Natural killer cell (primary cell): ENCODE results near the gene SV2B. TPM values are rescaled to one million over a fixed set of nuclear protein-coding genes. Genes with fewer than 3 reads are reported as not detected.

Source experiments
- ATAC-seq, 3 donors: fragments of 150-1000 bp in 2 of 3; fragments of 200-7000 bp in 1 of 3; cut with Tn5 transposase; 1 replicate in 1 of 3; 2 replicates in 2 of 3; pipeline ENCODE4 v1.10.0; 2021; ENCODE audit warnings: mild to moderate bottlenecking in 2 of 3, moderate library complexity in 2 of 3
- DNase-seq, 2 donors: peaks; one replicate each; pipeline versions ENCODE4 v3.0.0 to v3.0.0-alpha.2; 2013 to 2021; ENCODE audit warnings: mixed read lengths in 1 of 2
- H3K27ac ChIP-seq: one replicate; pipeline ENCODE4 v1.5.1; 2013; ENCODE audit warnings: mild to moderate bottlenecking, low read length
- H3K27me3 ChIP-seq: one replicate; pipeline ENCODE4 v1.6.1; 2013; ENCODE audit warnings: low read length; ENCODE audit not compliant: control insufficient read depth, insufficient read depth
- H3K36me3 ChIP-seq: one replicate; pipeline ENCODE4 v1.6.1; 2013; ENCODE audit warnings: low read length; ENCODE audit not compliant: control insufficient read depth, insufficient read depth
- H3K4me1 ChIP-seq: one replicate; pipeline ENCODE4 v1.6.1; 2013; ENCODE audit warnings: low read length; ENCODE audit not compliant: control insufficient read depth, insufficient read depth
- H3K4me3 ChIP-seq: one replicate; pipeline ENCODE4 v1.5.1; 2013; ENCODE audit warnings: low read length
- H3K9me3 ChIP-seq: one replicate; pipeline ENCODE4 v1.6.1; 2013; ENCODE audit warnings: low read length; ENCODE audit not compliant: control insufficient read depth, insufficient read depth
- H3K27ac Mint-ChIP-seq, 2 donors: one replicate each; pipeline ENCODE4 v1.8.0; 2022; ENCODE audit warnings: mild to moderate bottlenecking in 2 of 2, mixed read lengths in 2 of 2, moderate library complexity in 1 of 2
- H3K27me3 Mint-ChIP-seq, 2 donors: one replicate each; pipeline ENCODE4 v1.8.0; 2022; ENCODE audit warnings: low read depth in 2 of 2, mixed read lengths in 2 of 2
- H3K36me3 Mint-ChIP-seq: one replicate; pipeline ENCODE4 v1.8.0; 2022; ENCODE audit warnings: mixed read lengths
- H3K4me1 Mint-ChIP-seq, 2 donors: one replicate each; pipeline ENCODE4 v1.8.0; 2022; ENCODE audit warnings: mixed read lengths in 2 of 2
- H3K4me3 Mint-ChIP-seq: one replicate; pipeline ENCODE4 v1.8.0; 2022; ENCODE audit warnings: mild to moderate bottlenecking, moderate library complexity, mixed read lengths
- H3K9me3 Mint-ChIP-seq, 2 donors: one replicate each; pipeline ENCODE4 v1.8.0; 2022; ENCODE audit warnings: mixed read lengths in 2 of 2
- CTCF ChIP-seq: fragments of 200-600 bp; IDR thresholded peaks from one replicate; pipeline ENCODE4 v1.8.0; 2022; ENCODE audit warnings: antibody characterized with exemption
- WGBS: methylation state at CpG from one replicate; pipeline ENCODE4 v1.1.7; 2013; ENCODE audit warnings: missing lambda C conversion rate; ENCODE audit not compliant: insufficient coverage; 5-methylcytosine and 5-hydroxymethylcytosine counted together
- intact Hi-C: fragments of 100-400 bp; cut with micrococcal nuclease; formaldehyde crosslinking; loops from one replicate; pipeline ENCODE4 v1.14.2; 2022
- total RNA-seq, 4 donors: library from RNA; stranded (reverse); fragments of 120-200 nt in 1 of 4; gene quantifications; one replicate each; pipeline versions ENCODE4 v1.2.3 to v1.2.4, GENCODE V29; 2013 to 2022

Gene SV2B
- total RNA-seq, 3 donors from 2014 or later (not counting 1 experiment from before 2014, with no cell fraction given), result not detected

GRCh38 chr15:91102546-91103330 is 2.7 kb downstream of the SV2B start:
- Histone ChIP-seq H3K4me3 (no peak overlapping the region), H3K9me3 (no peaks in the 10 kb centered on the region), H3K4me1 (peaks cover 15% of the 10 kb centered on the region), H3K27me3 (peaks cover 41% of the 10 kb centered on the region), H3K36me3 (no peaks in the 10 kb centered on the region), H3K27ac (no peak overlapping the region)
- TF ChIP-seq CTCF, result no peak
- DNase-seq, result no peak
- Mint-ChIP-seq H3K4me1 (peaks cover 21 to 22% of the 10 kb centered on the region in 2 donors), H3K4me3 (no peak overlapping the region), H3K36me3 (peaks cover 5% of the 10 kb centered on the region), H3K9me3 (no peaks in the 10 kb centered on the region), H3K27ac (no peak overlapping the region), H3K27me3 (peaks cover 71 to 84% of the 10 kb centered on the region in 2 donors)
- no peak for ATAC-seq
- intact Hi-C loops, result no loop called here
- WGBS, result 55% methylated on average over 5 of the region's 6 CpGs

- Mint-ChIP-seq H3K27me3 (peaks cover 64 to 82% of the 10 kb centered on the region in 2 donors), H3K4me1 (peaks cover 19 to 20% of the 10 kb centered on the region in 2 donors), H3K4me3 (no peak overlapping the region), H3K27ac (no peak overlapping the region), H3K9me3 (no peaks in the 10 kb centered on the region), H3K36me3 (no peaks in the 10 kb centered on the region)
- TF ChIP-seq CTCF, result no peak
- H3K4me3 ChIP-seq, result no peak overlapping the region
- 100% methylated on average over 1 of the region's 1 CpG for WGBS
- H3K4me1 ChIP-seq, result peaks cover 15% of the 10 kb centered on the region
- ATAC-seq (no peak), DNase-seq (no peak)
- H3K36me3 ChIP-seq, result no peaks in the 10 kb centered on the region
- H3K9me3 ChIP-seq, result no peaks in the 10 kb centered on the region
- intact Hi-C loops, result no loop called here
- peaks cover 33% of the 10 kb centered on the region for H3K27me3 ChIP-seq
- no peak overlapping the region for H3K27ac ChIP-seq
Observed at GRCh38 chr15:91104111-91104510, 4.1 kb downstream of the SV2B start.

GRCh38 chr15:91108421-91108820 is 8.4 kb downstream of the SV2B start:
- Mint-ChIP-seq H3K27me3 (peaks cover 42 to 75% of the 10 kb centered on the region in 2 donors), H3K4me3 (no peak overlapping the region), H3K4me1 (no peaks in the 10 kb centered on the region), H3K36me3 (no peaks in the 10 kb centered on the region), H3K9me3 (no peaks in the 10 kb centered on the region), H3K27ac (no peak overlapping the region)
- DNase-seq, result no peak
- no peak overlapping the region for H3K4me3 ChIP-seq
- no peaks in the 10 kb centered on the region for H3K36me3 ChIP-seq
- TF ChIP-seq CTCF, result no peak
- no peak overlapping the region for H3K27ac ChIP-seq
- intact Hi-C loops, result no loop called here
- ATAC-seq, result no peak
- H3K4me1 ChIP-seq, result no peaks in the 10 kb centered on the region
- H3K9me3 ChIP-seq, result no peaks in the 10 kb centered on the region
- WGBS, result 85% methylated on average over 4 of the region's 4 CpGs
- peaks cover 5% of the 10 kb centered on the region for H3K27me3 ChIP-seq

- Mint-ChIP-seq H3K27me3 (peaks cover 34 to 67% of the 10 kb centered on the region in 2 donors), H3K4me3 (no peak overlapping the region), H3K9me3 (no peaks in the 10 kb centered on the region), H3K4me1 (no peaks in the 10 kb centered on the region), H3K36me3 (no peaks in the 10 kb centered on the region), H3K27ac (no peak overlapping the region)
- Histone ChIP-seq H3K4me3 (no peak overlapping the region), H3K27me3 (peaks cover 4% of the 10 kb centered on the region), H3K9me3 (no peaks in the 10 kb centered on the region), H3K27ac (no peak overlapping the region), H3K36me3 (no peaks in the 10 kb centered on the region), H3K4me1 (no peaks in the 10 kb centered on the region)
- 82% methylated on average over 6 of the region's 6 CpGs for WGBS
- TF ChIP-seq CTCF, result no peak
- intact Hi-C loops, result no loop called here
- DNase-seq (no peak), ATAC-seq (no peak)
Observed at GRCh38 chr15:91109885-91110284, 9.8 kb downstream of the SV2B start.
